Measurements from ENCODE around the gene SSX2IP.

DNA sequence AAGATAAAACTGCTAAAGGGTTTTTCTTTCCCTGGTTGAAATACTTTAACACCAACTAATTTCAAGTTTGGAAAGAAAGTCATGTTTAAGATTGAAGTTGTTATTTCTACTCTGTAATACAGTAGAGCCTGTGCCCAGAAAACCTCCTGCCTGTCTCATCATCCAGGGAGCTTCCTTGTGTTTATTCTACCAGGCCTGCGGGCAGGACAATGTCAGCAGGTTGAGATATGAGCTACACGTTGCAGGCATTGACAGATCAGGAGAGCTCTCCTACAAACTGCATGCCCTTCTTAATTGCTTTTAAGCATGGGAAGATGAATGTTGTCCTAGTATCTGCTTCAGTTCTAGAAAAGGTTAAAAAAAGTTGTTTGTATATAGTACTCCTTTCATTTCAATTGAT is 72.9 kb downstream of the SSX2IP start:
- TF ChIP-seq, protein P1, sequence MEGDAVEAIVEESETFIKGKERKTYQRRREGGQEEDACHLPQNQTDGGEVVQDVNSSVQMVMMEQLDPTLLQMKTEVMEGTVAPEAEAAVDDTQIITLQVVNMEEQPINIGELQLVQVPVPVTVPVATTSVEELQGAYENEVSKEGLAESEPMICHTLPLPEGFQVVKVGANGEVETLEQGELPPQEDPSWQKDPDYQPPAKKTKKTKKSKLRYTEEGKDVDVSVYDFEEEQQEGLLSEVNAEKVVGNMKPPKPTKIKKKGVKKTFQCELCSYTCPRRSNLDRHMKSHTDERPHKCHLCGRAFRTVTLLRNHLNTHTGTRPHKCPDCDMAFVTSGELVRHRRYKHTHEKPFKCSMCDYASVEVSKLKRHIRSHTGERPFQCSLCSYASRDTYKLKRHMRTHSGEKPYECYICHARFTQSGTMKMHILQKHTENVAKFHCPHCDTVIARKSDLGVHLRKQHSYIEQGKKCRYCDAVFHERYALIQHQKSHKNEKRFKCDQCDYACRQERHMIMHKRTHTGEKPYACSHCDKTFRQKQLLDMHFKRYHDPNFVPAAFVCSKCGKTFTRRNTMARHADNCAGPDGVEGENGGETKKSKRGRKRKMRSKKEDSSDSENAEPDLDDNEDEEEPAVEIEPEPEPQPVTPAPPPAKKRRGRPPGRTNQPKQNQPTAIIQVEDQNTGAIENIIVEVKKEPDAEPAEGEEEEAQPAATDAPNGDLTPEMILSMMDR (conservative IDR thresholded peaks at IDR 0.05): no peak
- no peak for TF ChIP-seq EZH2 (IDR thresholded peaks at IDR 0.05; ENCODE audit: low read depth)

Data from PC-9 (cell line).